Epithelial cell of proximal tubule (primary cell): ENCODE measurements around the gene ANKRD44. TPM values are rescaled to one million over a fixed set of nuclear protein-coding genes. Genes with fewer than 3 reads are reported as not detected.

Source experiments
- DNase-seq: peaks from one replicate; pipeline ENCODE4 v3.0.0-alpha.2; 2011; ENCODE audit warnings: low read depth
- H3K4me3 ChIP-seq: 2 replicates; pipeline ENCODE4 v1.5.1; 2011; ENCODE audit warnings: low read depth, mild to moderate bottlenecking, low read length
- CTCF ChIP-seq: conservative IDR thresholded peaks from 2 replicates; pipeline ENCODE4 v1.5.1; 2012; ENCODE audit warnings: low read depth, mild to moderate bottlenecking, low read length
- total RNA-seq: library from RNA; depleted of rRNA; stranded (reverse); fragments of >200 nt; gene quantifications from 2 replicates; pipeline ENCODE4 v1.2.3, GENCODE V29; 2015

ANKRD44 gene
- total RNA-seq, 1 donor from 2014 or later: 1.7 TPM

GRCh38 chr2:197308996-197309690 is 1.4 kb downstream of the ANKRD44 start:
- H3K4me3 ChIP-seq: peak overlapping the region; percentile 77
- no peak for DNase-seq

GRCh38 chr2:197308585-197308984 is 2.0 kb downstream of the ANKRD44 start:
- no peak for TF ChIP-seq CTCF
- no peak for DNase-seq
- H3K4me3 ChIP-seq: no peak overlapping the region

More at GRCh38 chr2:197308996-197309690, 1.4 kb downstream of the ANKRD44 start:
- TF ChIP-seq CTCF: no peak

- no peak for DNase-seq
- no peak overlapping the region for H3K4me3 ChIP-seq
- TF ChIP-seq CTCF: no peak
Measured at GRCh38 chr2:197307933-197308521, 2.6 kb downstream of the ANKRD44 start.

GRCh38 chr2:197307236-197307932 is 3.2 kb downstream of the ANKRD44 start:
- no peak overlapping the region for H3K4me3 ChIP-seq
- TF ChIP-seq CTCF: peak; percentile 19
- DNase-seq: no peak

GRCh38 chr2:197306696-197307040 is 3.9 kb downstream of the ANKRD44 start:
- no peak for TF ChIP-seq CTCF
- no peak for DNase-seq
- H3K4me3 ChIP-seq: no peak overlapping the region

- DNase-seq: no peak
- no peak overlapping the region for H3K4me3 ChIP-seq
- TF ChIP-seq CTCF: no peak
Measured at GRCh38 chr2:197306024-197306695, 4.4 kb downstream of the ANKRD44 start.
